HL-60 (cell line): ENCODE data around the gene RNF40.

Experiments
- DNase-seq, 2 experiments: peaks; one replicate each; pipeline ENCODE4 v3.0.0-alpha.2; 2010 to 2020; ENCODE audit warnings: low read depth in 1 of 2, low spot score in 1 of 2
- H3K27ac ChIP-seq: fragments of 250-450 bp; sonication (Bioruptor Pico); replicated peaks from 2 replicates; pipeline ENCODE4 v1.5.1; 2020; ENCODE audit warnings: mild to moderate bottlenecking, moderate library complexity
- H3K27me3 ChIP-seq: fragments of 250-450 bp; sonication (Bioruptor Pico); 2 replicates; pipeline ENCODE4 v1.5.1; 2021; ENCODE audit warnings: mild to moderate bottlenecking, moderate library complexity; ENCODE audit not compliant: insufficient read depth, poor library complexity, severe bottlenecking
- H3K4me3 ChIP-seq: replicated peaks from 2 replicates; pipeline ENCODE4 v1.5.1; 2011; ENCODE audit warnings: mild to moderate bottlenecking, control low read depth, low read length; ENCODE audit not compliant: insufficient read depth
- CTCF ChIP-seq: IDR thresholded peaks from one replicate; pipeline ENCODE4 v1.5.1; 2011; ENCODE audit warnings: low read length, control low read depth, inconsistent platforms; ENCODE audit not compliant: insufficient read depth
- GABPA ChIP-seq: IDR thresholded peaks from 2 replicates; pipeline ENCODE4 v1.6.1; 2012; ENCODE audit warnings: low read depth
- POLR2AphosphoS5 ChIP-seq: IDR thresholded peaks from 2 replicates; pipeline ENCODE4 v1.6.1; 2012; ENCODE audit warnings: low read depth
- REST ChIP-seq: IDR thresholded peaks from 2 replicates; pipeline ENCODE4 v1.6.1; 2012; ENCODE audit warnings: low read depth; ENCODE audit not compliant: insufficient replicate concordance
- SPI1 ChIP-seq: IDR thresholded peaks from 2 replicates; pipeline ENCODE4 v1.6.1; 2012; ENCODE audit warnings: low read depth, mild to moderate bottlenecking, borderline replicate concordance

The RNF40 gene

GRCh38 chr16:30747799-30748633 lies 14.1 kb upstream of the RNF40 start, which contains the start of gene PHKG2:
TSS of gene PHKG2 (plus strand) at chr16:30748425. CDS start at chr16:30748821, 396 bp downstream.
- Histone ChIP-seq H3K27ac (peak within 1 kb of the TSS; percentile 69), H3K4me3 (peak within 1 kb of the TSS; percentile 98), H3K27me3 (no peaks in the 10 kb centered on the region)
- peak; percentile 67 for TF ChIP-seq REST
- peak; percentile 87 for TF ChIP-seq POLR2AphosphoS5
- TF ChIP-seq CTCF, result no peak
- DNase-seq, result peak; percentile 98 to 99

GRCh38 chr16:30748634-30749445 lies 13.3 kb upstream of the RNF40 start:
- H3K27ac ChIP-seq, result peak overlapping the region; percentile 62
- TF ChIP-seq POLR2AphosphoS5 (no peak), GABPA (no peak), SPI1 (no peak), CTCF (no peak), REST (no peak)
- peak in 1 of 2 experiments; percentile 28 for DNase-seq

GRCh38 chr16:30750201-30750600 lies 11.9 kb upstream of the RNF40 start:
- Histone ChIP-seq H3K27ac (no peak overlapping the region), H3K27me3 (no peaks in the 10 kb centered on the region), H3K4me3 (no peak overlapping the region)
- DNase-seq, result no peak
- TF ChIP-seq REST (no peak), GABPA (no peak), CTCF (no peak), POLR2AphosphoS5 (no peak), SPI1 (no peak)

More at GRCh38 chr16:30748634-30749445, 13.3 kb upstream of the RNF40 start:
- Histone ChIP-seq H3K27me3 (no peaks in the 10 kb centered on the region), H3K4me3 (peak overlapping the region; percentile 98)
